Stimulated activated naive CD8-positive, alpha-beta T cell treated with anti-CD3 and anti-CD28 coated beads, Interleukin-15, amount 100 ng/mL, for 72 hours (primary cell): ENCODE results near the gene TCF15.

Experiments used
- ATAC-seq: fragments of 150-1000 bp; cut with Tn5 transposase; 2 replicates; pipeline ENCODE4 v1.10.0; 2021; ENCODE audit warnings: mild to moderate bottlenecking, moderate library complexity
- DNase-seq, 2 donors: peaks; one replicate each; pipeline ENCODE4 v3.0.0; 2021 to 2022
- H3K27ac Mint-ChIP-seq, 2 donors: one replicate each; pipeline ENCODE4 v1.8.0; 2022; ENCODE audit warnings: mild to moderate bottlenecking in 2 of 2, mixed read lengths in 2 of 2, moderate library complexity in 2 of 2
- H3K27me3 Mint-ChIP-seq: one replicate; pipeline ENCODE4 v1.8.0; 2022; ENCODE audit warnings: mixed read lengths
- H3K4me1 Mint-ChIP-seq: one replicate; pipeline ENCODE4 v1.8.0; 2022; ENCODE audit warnings: mild to moderate bottlenecking, mixed read lengths
- H3K4me3 Mint-ChIP-seq, 2 donors: one replicate each; pipeline ENCODE4 v1.8.0; 2022; ENCODE audit warnings: mild to moderate bottlenecking in 2 of 2, mixed read lengths in 2 of 2, moderate library complexity in 1 of 2
- H3K9me3 Mint-ChIP-seq, 2 donors: one replicate each; pipeline ENCODE4 v1.8.0; 2022; ENCODE audit warnings: mixed read lengths in 2 of 2

Gene TCF15

DNA sequence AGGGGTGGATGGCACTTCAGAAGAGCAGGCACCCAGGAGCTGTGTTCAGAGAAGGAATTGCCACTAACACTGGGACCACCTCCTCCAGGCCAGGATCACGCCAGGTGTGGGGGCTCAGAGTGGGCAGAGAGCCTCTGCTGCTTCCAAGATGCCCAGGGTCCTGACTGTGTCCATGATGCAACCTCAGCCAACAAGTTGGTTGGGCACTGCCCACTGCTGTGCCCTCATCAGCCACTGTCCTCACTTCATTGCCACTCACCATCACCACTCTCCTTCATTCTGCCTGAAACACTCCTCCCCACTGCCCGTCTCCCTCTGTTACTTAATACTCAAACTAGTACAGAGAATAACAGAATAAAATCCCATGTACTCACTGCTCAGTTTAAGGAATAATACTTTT lies 16.5 kb upstream of the TCF15 start:
- ATAC-seq, result no peak
- DNase-seq, result no peak
- no peaks in the 10 kb centered on the region for H3K4me1 Mint-ChIP-seq
- peaks cover 18% of the 10 kb centered on the region for H3K27me3 Mint-ChIP-seq
- H3K4me3 Mint-ChIP-seq, result no peak overlapping the region
- H3K27ac Mint-ChIP-seq, result no peak overlapping the region
- no peaks in the 10 kb centered on the region for H3K9me3 Mint-ChIP-seq

DNA sequence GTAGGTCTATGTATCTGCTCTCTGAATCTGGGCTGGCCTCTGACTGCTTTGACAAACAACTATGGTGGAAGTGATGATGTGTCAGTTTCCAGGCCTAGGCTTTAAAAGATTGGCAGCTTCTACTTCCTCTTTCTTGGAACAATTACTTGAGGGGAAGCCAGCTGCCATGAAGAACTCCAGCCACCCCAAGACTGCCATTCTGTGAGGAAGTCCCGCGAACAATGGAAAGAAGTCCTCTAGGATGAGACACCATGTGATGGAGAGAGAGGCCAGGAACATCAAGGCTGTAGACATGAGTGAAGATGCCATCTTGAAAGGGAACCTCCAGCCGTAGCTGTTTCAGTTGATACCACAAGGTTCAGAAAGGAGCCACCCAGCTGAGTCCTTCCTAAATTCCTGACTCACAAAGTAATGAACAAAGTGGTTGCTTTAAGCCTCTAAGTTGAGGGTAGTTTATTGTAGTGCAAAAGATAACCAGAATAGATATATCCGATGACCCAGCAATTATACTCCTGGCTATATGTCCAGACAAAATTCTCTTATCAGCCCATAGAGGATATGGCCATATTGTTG lies 15.3 kb upstream of the TCF15 start:
- Mint-ChIP-seq H3K4me3 (no peak overlapping the region), H3K27me3 (peaks cover 30% of the 10 kb centered on the region), H3K9me3 (no peaks in the 10 kb centered on the region), H3K4me1 (no peaks in the 10 kb centered on the region), H3K27ac (no peak overlapping the region)
- ATAC-seq (no peak), DNase-seq (no peak)

DNA sequence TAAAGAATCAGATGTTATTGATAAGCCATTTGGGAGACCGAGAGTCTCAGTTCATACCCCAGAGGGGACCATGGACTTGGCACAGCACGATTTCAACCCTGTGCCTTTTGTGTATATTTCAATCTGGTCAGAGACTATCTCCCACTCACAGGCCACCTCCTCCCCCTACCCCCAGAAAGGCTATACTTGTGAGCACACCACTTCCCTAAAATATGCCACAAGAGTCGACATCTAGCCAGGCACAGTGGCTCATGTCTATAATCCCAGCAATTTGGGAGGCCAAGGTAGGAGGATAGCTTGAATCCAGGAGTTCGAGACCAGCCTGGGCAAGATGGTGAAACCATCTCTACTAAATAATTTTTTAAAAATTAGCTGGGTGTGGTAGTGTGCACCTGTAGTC lies 13.6 kb upstream of the TCF15 start:
- no peak overlapping the region for H3K4me3 Mint-ChIP-seq
- no peak for ATAC-seq
- no peaks in the 10 kb centered on the region for H3K4me1 Mint-ChIP-seq
- H3K27me3 Mint-ChIP-seq, result peaks cover 43% of the 10 kb centered on the region
- H3K27ac Mint-ChIP-seq, result no peak overlapping the region
- no peak for DNase-seq
- H3K9me3 Mint-ChIP-seq, result no peaks in the 10 kb centered on the region

DNA sequence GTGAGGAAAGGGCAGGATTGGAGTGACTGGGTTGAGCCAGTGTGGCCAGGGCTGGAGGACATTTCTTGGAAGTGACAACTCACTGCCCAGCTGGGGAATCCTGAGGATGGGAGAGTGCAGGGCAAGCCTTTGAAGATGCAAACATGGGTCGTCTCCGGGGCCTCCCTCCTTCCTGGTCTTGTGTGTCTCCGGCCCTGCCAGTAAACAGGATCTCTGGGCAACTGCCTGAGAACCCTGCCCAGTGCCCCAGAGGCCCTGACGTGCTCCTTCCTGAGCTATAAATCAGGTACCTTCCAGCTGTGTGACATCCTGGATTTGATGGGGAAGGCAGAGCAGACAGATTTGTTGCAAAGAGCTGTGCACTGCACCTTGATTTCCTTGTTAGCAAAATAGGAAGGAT lies 12.9 kb upstream of the TCF15 start:
- ATAC-seq (no peak), DNase-seq (no peak)
- Mint-ChIP-seq H3K9me3 (peaks cover 2 to 4% of the 10 kb centered on the region in 2 donors), H3K27ac (no peak overlapping the region), H3K27me3 (peaks cover 50% of the 10 kb centered on the region), H3K4me1 (no peaks in the 10 kb centered on the region), H3K4me3 (no peak overlapping the region)

DNA sequence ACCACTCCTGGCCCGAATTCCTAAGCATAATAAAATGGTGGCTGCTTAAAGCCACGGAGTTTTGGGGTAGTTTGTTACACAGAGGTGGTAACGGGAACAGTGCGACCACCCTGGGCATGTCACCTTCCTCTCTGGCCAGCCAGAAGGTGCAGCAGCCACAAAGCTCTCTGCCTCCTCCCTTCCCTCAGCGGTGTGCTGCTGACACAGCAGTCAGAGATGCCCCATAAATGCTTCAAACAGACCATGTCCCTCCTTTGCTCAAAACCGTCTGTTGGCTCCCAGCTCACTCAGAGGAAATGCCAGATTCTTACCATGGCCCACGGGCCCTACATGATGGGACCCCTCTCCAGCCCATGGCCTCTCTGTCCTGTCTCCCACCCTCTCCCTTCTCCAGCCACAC lies 12.1 kb upstream of the TCF15 start:
- Mint-ChIP-seq H3K27me3 (peaks cover 58% of the 10 kb centered on the region), H3K4me1 (no peaks in the 10 kb centered on the region), H3K27ac (no peak overlapping the region), H3K4me3 (no peak overlapping the region), H3K9me3 (peaks cover 6 to 12% of the 10 kb centered on the region in 2 donors)
- DNase-seq (no peak), ATAC-seq (no peak)

DNA sequence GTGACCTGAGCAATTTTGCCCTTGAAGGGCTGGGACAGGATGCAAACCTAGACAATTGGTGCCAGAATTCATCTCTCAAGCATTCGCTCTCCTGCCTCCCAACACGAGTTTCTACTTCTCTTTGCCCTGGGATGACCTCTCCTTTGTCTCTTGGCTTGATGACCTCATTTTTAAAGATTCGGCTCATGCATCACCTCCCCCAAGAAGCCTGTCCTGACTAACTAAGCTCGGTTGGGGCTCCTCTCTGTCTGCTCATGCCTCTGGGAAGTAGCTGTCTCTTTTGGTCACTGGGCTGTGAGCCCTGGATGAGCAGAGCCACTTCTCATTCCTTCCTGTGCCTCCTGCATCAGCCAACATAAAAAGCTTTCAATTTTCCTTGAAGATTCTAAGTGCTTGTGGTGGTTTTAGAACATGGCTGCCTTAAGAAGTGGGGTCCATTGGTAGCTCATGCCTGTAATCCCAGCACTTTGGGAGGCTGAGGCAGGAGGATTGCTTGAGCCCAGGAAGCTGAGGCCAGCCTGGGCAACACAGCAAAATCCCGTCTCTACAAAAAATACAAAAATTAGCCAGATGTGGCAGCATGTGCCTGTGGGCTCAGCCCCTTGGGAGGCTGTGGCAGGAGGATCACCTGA lies 11.1 kb upstream of the TCF15 start:
- Mint-ChIP-seq H3K9me3 (peaks cover 6 to 13% of the 10 kb centered on the region in 2 donors), H3K27ac (no peak overlapping the region), H3K27me3 (peaks cover 60% of the 10 kb centered on the region), H3K4me3 (no peak overlapping the region), H3K4me1 (no peaks in the 10 kb centered on the region)
- no peak for DNase-seq
- ATAC-seq, result no peak

DNA sequence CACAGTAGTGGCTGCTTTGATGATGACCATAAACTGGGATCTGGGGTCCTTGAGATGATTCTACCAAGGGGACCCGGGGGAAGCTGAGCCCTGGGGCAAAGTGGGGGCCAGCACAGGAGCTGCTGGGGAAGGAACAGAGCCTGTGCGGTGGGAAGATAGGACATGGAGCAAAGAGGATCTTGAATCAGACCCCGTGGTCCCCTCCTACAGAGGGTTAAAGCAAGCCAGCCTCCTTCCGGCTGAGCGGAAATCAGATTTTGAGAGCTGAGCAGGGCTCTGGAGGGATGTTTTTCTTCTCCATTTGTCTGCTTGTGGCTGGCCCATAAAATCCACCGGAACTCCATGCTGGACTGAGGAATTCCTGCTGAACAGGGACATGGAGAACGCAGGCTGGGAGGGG lies 10.1 kb upstream of the TCF15 start:
- DNase-seq (no peak), ATAC-seq (no peak)
- H3K27ac Mint-ChIP-seq, result no peak overlapping the region
- H3K27me3 Mint-ChIP-seq, result peaks cover 60% of the 10 kb centered on the region
- no peak overlapping the region for H3K4me3 Mint-ChIP-seq
- no peaks in the 10 kb centered on the region for H3K4me1 Mint-ChIP-seq
- H3K9me3 Mint-ChIP-seq, result peaks cover 6 to 13% of the 10 kb centered on the region in 2 donors

DNA sequence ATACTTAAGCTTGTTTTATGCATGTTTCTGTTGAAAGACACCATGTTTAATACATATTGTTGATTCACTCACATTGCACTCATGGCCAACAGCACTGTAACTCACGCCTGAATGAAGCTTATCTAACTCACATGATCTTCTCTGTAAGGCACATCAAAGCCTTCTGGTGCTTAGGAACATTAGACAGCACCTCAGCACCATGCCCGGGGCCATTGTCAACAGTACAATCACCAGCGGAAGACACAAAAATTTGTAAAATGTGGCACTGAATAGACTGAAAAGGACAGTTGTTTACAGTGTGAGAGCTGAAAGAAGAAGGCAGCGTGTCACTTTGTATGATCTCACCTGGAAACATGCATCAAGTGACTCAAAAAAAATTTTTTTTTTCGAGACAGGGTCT lies 8.9 kb upstream of the TCF15 start:
- H3K4me1 Mint-ChIP-seq, result no peaks in the 10 kb centered on the region

DNA sequence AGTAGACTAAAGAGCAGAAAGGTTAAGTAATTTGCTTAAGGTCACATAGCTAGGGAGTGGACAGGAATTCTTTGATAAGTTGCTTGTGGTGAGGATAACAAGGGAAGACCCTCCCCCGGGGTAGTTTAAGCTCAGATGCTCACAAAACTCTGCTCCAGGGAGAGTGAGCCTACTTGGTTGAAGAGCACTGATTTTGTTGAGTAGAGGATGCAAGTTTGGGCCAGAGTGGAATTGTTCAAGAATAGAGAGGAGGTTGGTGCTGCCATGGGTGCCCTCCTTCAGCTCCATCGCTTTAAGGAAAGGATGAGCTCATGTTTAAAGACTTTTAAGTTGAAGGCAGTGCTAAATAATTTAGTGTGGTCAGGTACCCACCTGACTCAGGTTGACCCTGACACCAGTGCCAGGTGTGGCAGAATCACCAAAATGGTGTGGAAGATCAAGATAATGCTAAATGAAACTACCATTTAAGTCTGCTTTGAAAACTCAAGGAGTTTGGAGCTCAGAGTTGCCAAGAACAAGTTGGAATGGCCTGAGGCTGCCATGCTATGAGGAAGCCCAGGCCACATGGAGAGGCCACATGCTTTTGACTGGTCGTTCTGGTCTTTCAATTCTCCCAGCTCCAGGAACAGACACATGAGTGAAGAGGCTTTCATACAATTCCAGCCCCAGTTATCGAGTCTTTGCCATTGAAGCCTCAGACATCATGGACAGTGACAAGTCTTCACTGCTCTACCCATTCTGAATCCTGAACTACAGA lies 8.0 kb upstream of the TCF15 start:
- no peak for ATAC-seq
- Mint-ChIP-seq H3K9me3 (peaks cover 6 to 13% of the 10 kb centered on the region in 2 donors), H3K4me3 (no peak overlapping the region), H3K4me1 (no peaks in the 10 kb centered on the region), H3K27me3 (peaks cover 67% of the 10 kb centered on the region), H3K27ac (no peak overlapping the region)
- DNase-seq, result no peak

More for the DNA sequence above, 8.9 kb upstream of the TCF15 start:
- H3K27me3 Mint-ChIP-seq, result peaks cover 63% of the 10 kb centered on the region
- DNase-seq, result no peak
- no peak overlapping the region for H3K4me3 Mint-ChIP-seq
- no peak overlapping the region for H3K27ac Mint-ChIP-seq
- ATAC-seq, result no peak
- peaks cover 6 to 13% of the 10 kb centered on the region in 2 donors for H3K9me3 Mint-ChIP-seq

DNA sequence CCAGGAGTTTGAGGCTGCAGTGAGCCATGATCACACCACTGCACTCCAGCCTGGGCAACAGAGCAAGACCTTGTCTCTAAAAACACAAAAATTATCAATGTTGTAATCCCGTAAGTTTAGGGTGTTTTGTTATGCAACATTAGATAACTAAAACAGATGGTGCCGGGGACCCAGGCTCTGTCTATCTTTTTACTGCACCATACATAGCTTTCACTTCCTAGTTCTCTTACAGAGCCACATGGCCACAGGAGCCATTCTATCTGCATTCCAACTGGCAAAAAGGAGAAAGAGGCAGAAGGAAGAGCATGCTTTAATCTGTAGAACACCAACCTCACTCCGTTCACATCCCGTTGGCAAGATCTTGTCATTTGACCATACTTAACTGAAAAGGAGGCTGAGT lies 5.4 kb upstream of the TCF15 start:
- Mint-ChIP-seq H3K27me3 (peaks cover 68% of the 10 kb centered on the region), H3K9me3 (peaks cover 6 to 13% of the 10 kb centered on the region in 2 donors), H3K4me3 (no peak overlapping the region), H3K4me1 (peaks cover 9% of the 10 kb centered on the region), H3K27ac (no peak overlapping the region)
- DNase-seq (no peak), ATAC-seq (no peak)

DNA sequence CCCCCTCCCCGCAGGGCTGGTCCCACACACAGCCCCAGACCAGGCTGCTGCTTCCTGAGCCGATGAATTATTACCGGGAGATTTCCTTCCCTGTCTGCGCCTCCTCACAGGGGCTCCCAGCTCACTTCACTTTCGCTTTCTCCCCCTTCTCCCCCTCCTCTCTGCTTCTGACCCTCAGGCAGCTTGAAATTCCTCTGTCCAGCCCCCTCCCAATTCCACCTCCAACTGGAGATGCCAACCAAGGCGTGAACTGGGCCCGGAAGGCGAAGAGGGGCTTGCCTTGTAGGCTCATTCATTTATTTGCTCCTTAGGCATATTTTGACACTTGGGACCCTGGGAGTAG lies 1.7 kb upstream of the TCF15 start:
- Mint-ChIP-seq H3K4me1 (peaks cover 15% of the 10 kb centered on the region), H3K4me3 (no peak overlapping the region), H3K9me3 (no peaks in the 10 kb centered on the region), H3K27ac (no peak overlapping the region), H3K27me3 (peaks cover 65% of the 10 kb centered on the region)
- ATAC-seq (no peak), DNase-seq (no peak)

DNA sequence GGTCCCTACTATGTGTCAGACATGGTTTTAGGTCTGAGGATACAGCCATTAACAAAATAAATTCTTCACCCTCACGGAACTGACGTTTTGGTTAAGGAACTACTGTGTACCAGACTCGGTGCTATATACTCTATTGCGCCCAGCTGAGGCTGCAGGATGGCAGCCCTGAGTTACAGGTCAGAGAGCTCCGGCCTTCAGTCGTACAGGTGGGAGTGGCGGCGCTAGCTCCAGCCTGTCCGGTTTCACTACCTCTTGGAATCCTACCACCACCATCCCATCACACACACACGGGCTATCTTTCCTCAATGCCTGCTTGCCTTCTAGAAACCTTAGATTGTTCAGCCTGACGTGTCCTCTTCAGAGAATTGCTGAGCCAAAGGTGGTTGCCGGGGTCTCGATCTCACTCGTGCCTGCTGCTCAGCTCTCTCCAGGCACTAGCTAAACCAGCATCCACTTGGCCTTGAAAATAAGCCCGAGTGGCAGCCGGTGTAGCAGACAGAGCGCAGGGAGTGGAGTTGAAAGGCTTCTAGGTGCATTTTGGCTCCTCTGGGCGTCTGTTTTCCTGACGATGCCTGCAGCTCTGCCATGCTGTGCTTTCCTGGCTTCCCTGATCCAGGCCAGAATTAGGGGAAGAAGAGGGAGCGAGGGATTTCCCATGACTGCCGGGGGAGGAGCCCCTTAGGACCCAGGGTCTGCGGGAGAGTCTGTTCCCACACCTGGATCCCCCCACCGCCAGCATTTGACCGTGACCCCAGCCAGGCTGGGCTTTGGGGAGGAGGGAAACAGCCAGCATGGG lies 1.1 kb upstream of the TCF15 start:
- ATAC-seq, result no peak
- DNase-seq, result no peak
- peaks cover 15% of the 10 kb centered on the region for H3K4me1 Mint-ChIP-seq
- H3K4me3 Mint-ChIP-seq, result no peak overlapping the region
- H3K9me3 Mint-ChIP-seq, result no peaks in the 10 kb centered on the region
- no peak overlapping the region for H3K27ac Mint-ChIP-seq
- H3K27me3 Mint-ChIP-seq, result peaks cover 68% of the 10 kb centered on the region

DNA sequence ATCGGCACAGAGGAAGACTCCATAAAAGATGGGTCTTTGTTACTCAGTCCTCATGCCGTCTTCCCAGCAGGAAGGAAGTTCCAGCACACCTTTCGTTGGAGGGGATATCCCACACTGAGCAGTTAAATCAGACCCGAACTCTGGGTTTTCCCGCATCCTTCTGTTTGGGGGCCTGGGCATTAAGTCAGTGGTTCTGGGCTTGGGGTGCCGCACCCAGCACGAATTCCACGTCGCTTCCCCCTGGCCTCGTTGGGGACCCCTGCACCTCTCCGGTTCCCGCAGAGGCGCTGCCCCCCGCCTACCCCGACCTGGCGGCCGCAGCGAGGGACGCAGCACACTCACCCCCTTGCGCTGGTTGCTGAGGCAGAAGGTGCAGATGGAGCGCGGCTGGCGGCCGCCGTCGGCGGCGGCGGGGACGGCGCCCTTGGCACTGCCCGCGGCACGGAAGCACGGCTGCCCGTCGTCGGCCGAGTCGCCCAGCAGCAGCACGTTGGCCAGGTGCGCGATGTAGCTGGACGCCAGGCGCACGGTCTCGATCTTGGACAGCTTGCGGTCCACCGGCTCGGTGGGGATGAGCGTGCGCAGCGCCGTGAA lies 641 bp downstream of the TCF15 start:
- Mint-ChIP-seq H3K9me3 (no peaks in the 10 kb centered on the region), H3K4me1 (peaks cover 15% of the 10 kb centered on the region), H3K27me3 (peaks cover 75% of the 10 kb centered on the region), H3K4me3 (no peak overlapping the region), H3K27ac (no peak overlapping the region)
- peak; percentile 9 for ATAC-seq
- no peak for DNase-seq

DNA sequence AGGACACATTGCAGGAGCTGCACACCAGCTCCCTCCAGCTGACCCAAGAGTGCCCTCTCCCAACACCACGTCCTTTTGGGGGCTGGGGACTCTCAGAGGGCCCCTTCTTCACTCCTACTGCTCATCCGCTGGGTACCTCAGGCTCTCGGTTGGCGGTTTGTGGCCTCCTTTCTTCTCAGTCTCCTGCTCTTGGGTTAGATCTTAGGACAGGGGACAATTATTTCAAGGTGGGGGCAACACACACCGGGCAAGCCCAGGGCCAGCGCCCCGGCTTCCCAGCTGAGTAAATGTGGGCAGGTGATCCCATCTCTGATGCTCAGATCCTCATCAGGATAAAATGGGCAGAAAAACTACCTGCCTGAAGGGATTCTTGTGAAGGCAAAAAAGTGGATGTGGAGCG lies 1.1 kb downstream of the TCF15 start:
- peaks cover 15% of the 10 kb centered on the region for H3K4me1 Mint-ChIP-seq
- peaks cover 75% of the 10 kb centered on the region for H3K27me3 Mint-ChIP-seq
- H3K4me3 Mint-ChIP-seq, result no peak overlapping the region
- H3K27ac Mint-ChIP-seq, result no peak overlapping the region
- DNase-seq (no peak), ATAC-seq (no peak)
- no peaks in the 10 kb centered on the region for H3K9me3 Mint-ChIP-seq

DNA sequence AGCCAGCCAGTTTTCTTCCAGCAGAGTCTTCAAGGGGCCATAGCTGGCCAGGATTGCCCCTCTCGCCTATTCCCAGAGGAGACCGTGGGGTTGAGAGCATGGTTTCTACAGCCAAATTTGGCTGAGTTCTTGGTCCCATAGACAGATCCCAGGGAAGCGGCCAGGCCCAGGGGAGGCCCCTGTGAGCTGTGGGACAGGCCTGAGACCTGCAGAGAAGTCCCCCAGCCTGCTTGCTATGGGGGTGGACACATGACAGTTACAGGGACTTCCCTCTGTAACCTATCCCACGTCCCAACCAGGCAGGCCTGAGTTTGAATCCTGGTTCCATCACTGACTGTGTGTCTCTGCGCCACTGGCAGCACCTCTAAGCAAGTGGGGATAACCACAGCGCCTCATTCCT lies 2.6 kb downstream of the TCF15 start:
- ATAC-seq (no peak), DNase-seq (no peak)
- Mint-ChIP-seq H3K9me3 (no peaks in the 10 kb centered on the region), H3K27me3 (peaks cover 61% of the 10 kb centered on the region), H3K4me1 (peaks cover 15% of the 10 kb centered on the region), H3K4me3 (no peak overlapping the region), H3K27ac (no peak overlapping the region)
